GM21381 (cell line): ENCODE results near the gene FAM20A.
"Not testable (repeated sequence)": the region's sequence is repeated elsewhere in the genome, so short reads cannot be mapped to it uniquely, and the experiment has no call there.

Experiments
- ATAC-seq: cut with Tn5 transposase; IDR thresholded peaks from one replicate; pipeline ENCODE4 v1.9.1; 2021; ENCODE audit warnings: mild to moderate bottlenecking, moderate library complexity; ENCODE audit not compliant: unreplicated experiment

FAM20A gene

DNA sequence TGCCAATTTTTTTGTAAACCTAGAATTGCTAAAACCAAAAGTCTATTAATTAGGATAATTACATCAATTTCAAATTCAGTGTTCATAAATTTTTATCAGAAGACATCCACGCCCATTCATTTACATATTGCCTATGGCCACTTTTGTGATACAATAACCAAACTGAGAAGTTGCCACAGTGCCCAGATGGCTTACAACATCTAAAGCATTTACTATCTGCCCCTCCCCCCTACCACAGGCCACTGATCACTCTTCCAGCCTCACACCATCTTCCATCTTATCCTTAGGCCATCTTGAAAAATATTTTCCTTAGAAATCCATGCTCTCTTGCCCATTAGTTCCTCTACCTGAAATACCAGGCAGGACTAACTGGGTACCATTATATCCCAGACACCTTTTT lies 95.2 kb downstream of the FAM20A start:
- no peak for ATAC-seq

DNA sequence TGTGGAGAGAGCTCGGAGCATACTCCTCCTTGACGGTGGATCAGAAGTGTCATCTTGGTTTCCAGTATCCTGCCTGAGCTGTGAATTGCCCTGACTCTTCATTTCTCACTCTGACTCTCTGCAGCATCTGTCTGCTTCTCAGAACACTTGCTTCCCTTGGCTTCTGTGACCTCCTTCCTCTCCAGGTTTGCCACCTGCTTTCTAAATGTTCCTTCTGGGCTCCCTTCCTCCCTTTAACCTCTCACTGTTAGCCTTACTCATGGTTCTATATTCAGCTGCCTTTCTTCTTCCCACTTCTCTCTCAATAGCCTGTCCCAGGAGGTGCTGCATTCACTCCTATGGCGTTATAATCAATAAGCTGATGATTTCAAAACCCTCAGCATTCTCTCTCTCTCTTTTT lies 100.1 kb downstream of the FAM20A start:
- no peak for ATAC-seq

DNA sequence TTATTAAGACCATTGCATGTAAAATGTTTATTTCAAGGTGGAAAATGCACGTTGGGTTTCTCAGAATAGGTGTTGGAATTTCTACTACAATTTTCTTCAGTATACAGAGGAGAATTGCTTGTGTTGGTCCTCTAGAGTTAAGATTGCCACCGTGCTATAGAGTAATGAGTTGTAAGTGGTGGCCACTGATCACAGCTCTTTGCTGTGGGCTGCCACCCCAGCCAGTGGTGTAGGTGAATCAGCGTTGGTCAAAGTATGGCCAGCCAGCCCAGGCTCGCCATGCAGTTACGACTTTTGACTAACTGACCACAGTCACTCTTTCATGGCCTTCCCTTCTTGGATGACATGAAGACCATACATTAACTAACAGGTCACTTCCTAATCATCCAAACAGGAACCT lies 101.6 kb downstream of the FAM20A start:
- no peak for ATAC-seq

DNA sequence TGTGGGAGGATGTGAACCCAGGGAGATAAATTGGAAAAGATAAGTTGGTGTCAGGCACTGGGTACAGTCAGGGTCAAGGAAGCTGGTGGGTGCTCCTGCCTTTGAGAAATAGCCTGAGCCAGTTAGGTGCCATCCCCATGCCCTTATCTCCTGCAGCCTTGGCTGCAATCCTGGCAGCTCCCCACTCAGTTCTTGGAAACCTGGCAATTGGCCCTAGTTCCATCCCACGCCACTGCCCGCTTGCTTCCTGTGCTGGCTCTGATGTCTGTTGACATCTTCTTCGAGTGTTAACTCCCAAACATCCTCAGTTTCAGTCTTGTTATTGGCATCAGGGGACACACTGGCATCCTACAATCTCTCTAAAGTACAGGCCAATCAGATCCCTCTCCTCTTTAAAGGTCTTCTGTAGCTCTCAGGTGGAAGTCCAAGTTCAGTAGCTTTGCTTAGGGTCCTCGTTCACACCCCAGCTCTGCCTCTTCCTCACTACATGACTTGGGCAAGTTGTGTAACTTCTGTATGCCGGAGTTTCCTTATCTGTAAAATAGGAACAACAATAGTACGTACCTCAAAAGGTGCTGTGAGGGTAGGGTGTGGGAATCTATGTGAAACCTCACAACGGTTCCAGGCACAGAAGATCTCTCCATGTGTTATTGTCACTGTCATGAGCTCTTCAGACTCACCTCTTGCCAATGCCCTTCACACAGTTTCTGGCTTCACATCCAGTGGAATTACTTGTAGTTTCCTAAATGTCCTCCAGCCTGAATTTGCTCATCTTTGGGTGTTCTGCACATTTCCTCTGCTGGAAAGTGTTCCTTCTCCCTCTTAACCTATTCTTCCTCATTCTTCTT lies 102.5 kb downstream of the FAM20A start:
- ATAC-seq: peak; percentile 25

DNA sequence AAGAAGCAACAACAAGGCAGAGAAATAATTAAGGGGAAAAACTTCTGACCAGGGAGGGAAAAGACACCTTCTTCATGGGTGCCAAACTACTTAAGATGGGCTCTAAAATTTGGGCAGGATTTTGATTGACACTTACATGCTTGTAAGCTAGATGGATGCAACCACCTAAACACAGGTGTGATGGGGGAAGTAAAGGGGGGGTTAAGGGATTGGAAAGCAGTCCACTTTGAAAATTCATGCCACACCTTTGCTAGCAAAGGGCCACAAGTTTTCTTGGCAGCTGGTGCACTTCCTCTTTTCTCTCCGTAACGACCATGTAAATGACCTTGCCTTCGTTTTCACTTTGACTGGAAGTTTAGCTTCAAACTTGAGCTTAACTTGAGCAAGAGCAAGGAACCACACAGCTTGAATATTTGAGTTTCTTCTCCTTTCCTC lies 103.3 kb downstream of the FAM20A start:
- ATAC-seq: peak; percentile 96

DNA sequence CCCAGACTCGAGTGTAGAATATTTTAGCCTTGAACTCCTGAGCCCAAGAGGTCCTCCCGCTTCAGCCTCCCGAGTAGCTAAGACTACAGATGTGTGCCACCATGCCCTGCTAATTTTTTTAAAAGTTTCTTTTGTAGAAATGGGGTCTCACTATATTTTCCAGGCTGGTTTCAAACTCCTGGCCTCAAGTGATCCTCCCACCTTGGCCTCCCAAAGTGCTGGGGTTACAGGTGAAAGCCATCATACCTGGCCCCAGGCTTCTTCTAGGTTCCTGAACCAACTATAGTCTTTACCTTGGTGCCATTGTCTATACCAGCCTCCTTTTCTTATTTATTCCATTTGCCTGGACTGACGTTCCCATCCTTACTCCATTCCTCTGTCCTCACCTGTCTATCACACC lies 106.1 kb downstream of the FAM20A start:
- no peak for ATAC-seq

DNA sequence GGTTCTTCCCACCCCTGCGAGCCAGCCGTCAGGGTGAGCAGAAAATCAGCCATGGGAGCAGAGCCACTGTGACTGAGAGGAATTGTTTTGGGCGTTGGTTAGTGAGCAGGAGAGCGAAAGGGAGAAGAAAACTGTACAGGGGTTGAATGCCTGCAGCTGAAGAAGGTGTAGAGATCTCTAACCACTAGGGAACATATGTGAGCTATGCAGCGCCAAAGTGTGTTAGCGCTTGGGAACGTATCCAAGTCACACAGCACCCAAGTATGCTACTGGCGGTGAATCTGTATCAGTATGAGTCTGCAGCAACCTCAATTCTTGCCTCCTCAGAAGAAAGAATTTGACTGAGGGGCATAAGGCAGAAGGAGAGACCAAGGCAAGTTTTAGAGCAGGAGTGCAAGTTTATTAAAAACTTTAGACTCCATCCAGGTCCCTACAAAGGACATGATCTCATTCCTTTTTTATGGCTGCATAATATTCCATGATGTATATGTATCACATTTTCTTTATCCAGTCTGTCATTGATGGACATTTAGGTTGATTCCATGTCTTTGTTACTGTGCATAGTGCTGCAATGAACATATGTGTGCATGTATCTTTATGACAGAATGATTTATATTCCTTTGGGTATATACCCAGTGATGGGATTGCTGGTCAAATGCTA lies 108.6 kb downstream of the FAM20A start:
- not testable (repeated sequence) for ATAC-seq

DNA sequence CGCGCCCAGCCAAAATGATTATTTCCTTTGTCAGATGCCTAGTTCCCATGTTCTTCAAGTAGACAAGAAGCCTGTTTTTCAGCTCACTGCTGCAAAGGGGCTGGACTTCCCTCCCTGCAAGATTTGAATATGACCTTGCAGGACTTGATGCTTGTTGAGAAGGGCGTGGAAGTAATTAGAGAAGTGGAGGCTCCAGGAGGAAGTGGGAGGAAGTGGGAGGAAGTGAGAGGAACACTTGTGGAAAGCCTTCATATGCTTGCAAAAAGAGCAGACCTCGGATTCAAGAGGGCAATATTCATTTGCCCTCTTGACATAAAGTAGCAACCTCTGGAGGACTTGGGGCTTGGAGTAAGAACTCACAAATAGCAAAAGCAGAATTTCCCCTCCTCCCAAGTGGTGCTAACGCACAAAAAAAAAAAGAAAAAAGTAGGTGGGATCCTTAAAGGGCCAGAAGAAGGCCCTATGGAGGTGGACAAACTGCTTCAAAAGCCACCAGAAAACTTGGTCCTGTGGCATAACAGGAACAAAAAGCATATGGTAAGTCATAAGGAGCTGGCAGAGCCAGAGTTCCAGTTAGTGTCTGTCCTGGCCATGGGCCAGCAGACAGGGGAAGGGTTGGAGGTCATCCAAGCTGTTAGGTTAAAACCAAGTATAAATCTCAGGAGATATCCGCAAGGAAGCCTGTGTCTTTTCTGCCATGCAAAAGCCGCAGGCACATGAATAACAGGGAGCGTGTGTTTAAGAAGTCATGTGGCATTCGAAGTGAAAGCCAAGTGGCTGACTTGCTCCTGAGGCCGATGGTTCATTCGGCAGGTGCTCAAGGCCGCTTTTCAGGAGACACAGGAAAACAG lies 109.6 kb downstream of the FAM20A start:
- ATAC-seq: no peak

DNA sequence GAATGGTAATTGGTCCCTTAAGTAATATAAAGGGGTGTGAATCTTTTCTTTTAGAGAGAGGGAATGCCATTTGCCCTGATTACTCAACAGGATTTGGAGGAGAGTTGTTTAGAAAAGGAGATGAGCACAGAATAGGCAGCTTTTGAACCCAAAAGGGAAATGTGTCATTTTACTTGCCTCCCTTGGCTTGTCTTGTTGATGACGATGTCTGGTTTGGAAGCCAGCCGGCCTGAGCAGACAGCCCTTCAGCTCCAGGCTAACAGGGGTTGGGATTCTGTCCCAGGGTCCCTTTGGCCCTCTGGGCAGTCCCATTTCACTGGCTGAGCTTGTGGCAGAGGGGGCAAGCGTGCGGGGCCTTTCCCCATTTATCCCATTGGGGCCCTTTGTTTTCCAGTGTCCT lies 111.2 kb downstream of the FAM20A start:
- no peak for ATAC-seq
